GM12878 (cell line): ENCODE results near the gene TEX55. TPM values are rescaled to one million over a fixed set of nuclear protein-coding genes. Genes with fewer than 3 reads are reported as not detected.

Experiments
- ATAC-seq: fragments of 200-7000 bp; cut with Tn5 transposase; 3 replicates; pipeline ENCODE4 v1.9.1; 2020; ENCODE audit warnings: mild to moderate bottlenecking, moderate library complexity
- BruUV-seq: library from RNA; stranded (reverse); fragments of 400-500 nt; replicated peaks from 2 replicates; lab custom pipeline; 2021; lab: Mats Ljungman, UMichigan
- CTCF ChIA-PET: fragments of 300-600 bp; sonication (Branson Sonifier 250); formaldehyde crosslinking; extraction: SDS; loops from one replicate; lab custom pipeline; 2021; ENCODE audit warnings: inconsistent platforms; lab: Yijun Ruan, JAX
- POLR2A ChIA-PET: fragments of 350-600 bp; formaldehyde crosslinking; extraction: SDS; loops from one replicate; lab custom pipeline; 2021; ENCODE audit warnings: inconsistent platforms; lab: Charles Lee
- RAD21 ChIA-PET: fragments of 300-600 bp; sonication (Branson Sonifier 250); formaldehyde crosslinking; loops from one replicate; lab custom pipeline; 2023; ENCODE audit warnings: antibody characterized with exemption; ENCODE audit not compliant: unreplicated experiment; lab: Charles Lee
- SMC1A ChIA-PET: fragments of 300-600 bp; sonication (Branson Sonifier 250); formaldehyde crosslinking; loops from one replicate; lab custom pipeline; 2023; ENCODE audit not compliant: unreplicated experiment, uncharacterized antibody; lab: Charles Lee
- DNase-seq: peaks from one replicate; pipeline ENCODE4 v3.0.0-alpha.2; 2011; ENCODE audit warnings: low read depth, low spot score
- FAIRE-seq: peaks from 3 replicates; lab custom pipeline; 2011; peaks lifted over from hg19 to GRCh38; lab: Jason Lieb, UNC
- H2AFZ ChIP-seq: 2 replicates; pipeline ENCODE4 v1.6.0; 2011; ENCODE audit warnings: low read depth, low read length, control low read depth; ENCODE audit not compliant: control insufficient read depth
- H3K27ac ChIP-seq: 2 replicates; pipeline ENCODE4 v1.5.1; 2011; ENCODE audit warnings: control low read depth; ENCODE audit not compliant: control insufficient read depth, insufficient read depth
- H3K27me3 ChIP-seq, 2 experiments: replicated peaks in 1 of 2; 2 replicates each; pipeline versions ENCODE4 v1.6.0 to v1.6.1; 2011; ENCODE audit warnings: low read length in 1 of 2; ENCODE audit not compliant: control insufficient read depth in 2 of 2, insufficient read depth in 2 of 2
- H3K36me3 ChIP-seq, 2 experiments: 2 replicates each; pipeline ENCODE4 v1.5.1; 2011; ENCODE audit warnings: low read length in 1 of 2; ENCODE audit not compliant: control insufficient read depth in 2 of 2, insufficient read depth in 2 of 2
- H3K4me1 ChIP-seq: 2 replicates; pipeline ENCODE4 v1.6.1; 2011; ENCODE audit warnings: mild to moderate bottlenecking, low read length, moderate library complexity, mixed read lengths; ENCODE audit not compliant: control insufficient read depth, insufficient read depth
- H3K4me2 ChIP-seq: 2 replicates; pipeline ENCODE4 v1.6.0; 2011; ENCODE audit warnings: control low read depth; ENCODE audit not compliant: control insufficient read depth, insufficient read depth
- H3K4me3 ChIP-seq: fragments of 200-600 bp; sonication (generic); 2 replicates; pipeline ENCODE4 v1.5.1; 2016
- H3K79me2 ChIP-seq: 2 replicates; pipeline ENCODE4 v1.6.0; 2011; ENCODE audit warnings: low read length; ENCODE audit not compliant: control insufficient read depth, insufficient read depth
- H3K9ac ChIP-seq: 2 replicates; pipeline ENCODE4 v1.8.0; 2011; ENCODE audit warnings: low read length, control low read depth, mixed read lengths; ENCODE audit not compliant: control insufficient read depth, insufficient read depth
- H3K9me3 ChIP-seq: replicated peaks from 3 replicates; pipeline ENCODE4 v1.5.1; 2011; ENCODE audit warnings: mild to moderate bottlenecking, low read length; ENCODE audit not compliant: control insufficient read depth, insufficient read depth
- H4K20me1 ChIP-seq: 2 replicates; pipeline ENCODE4 v1.6.0; 2011; ENCODE audit not compliant: control insufficient read depth, insufficient read depth
- ATF7 ChIP-seq: fragments of 450-650 bp; IDR thresholded peaks from 2 replicates; pipeline ENCODE4 v1.6.1; 2016; ENCODE audit warnings: low read depth, mild to moderate bottlenecking
- BMI1 ChIP-seq: fragments of 450-650 bp; IDR thresholded peaks from 2 replicates; pipeline ENCODE4 v1.6.1; 2016; ENCODE audit warnings: mild to moderate bottlenecking, moderate library complexity, borderline replicate concordance
- CBX5 ChIP-seq: sonication (generic); IDR thresholded peaks from 2 replicates; pipeline ENCODE4 v1.6.1; 2016; ENCODE audit warnings: low read depth, moderate library complexity, mild to moderate bottlenecking, inconsistent platforms
- JUND ChIP-seq: IDR thresholded peaks from 2 replicates; pipeline ENCODE4 v1.6.1; 2012; ENCODE audit warnings: low read depth, mild to moderate bottlenecking, low read length, improper control_type of control experiment, moderate library complexity
- RAD21 ChIP-seq: IDR thresholded peaks from 2 replicates; pipeline ENCODE4 v1.6.1; 2011; ENCODE audit warnings: mild to moderate bottlenecking, low read depth, low read length, moderate library complexity; ENCODE audit not compliant: insufficient read depth
- SPI1 ChIP-seq: IDR thresholded peaks from 2 replicates; pipeline ENCODE4 v1.6.1; 2011; ENCODE audit warnings: low read depth, mild to moderate bottlenecking, low read length, moderate library complexity, borderline replicate concordance; ENCODE audit not compliant: insufficient read depth
- WGBS: methylation state at CpG from one replicate; pipeline ENCODE4 v1.1.6; 2016; ENCODE audit warnings: low lambda C conversion rate; ENCODE audit not compliant: insufficient replicate concordance, insufficient coverage; ENCODE audit errors: missing lambda C conversion rate; 5-methylcytosine and 5-hydroxymethylcytosine counted together
- in situ Hi-C: fragments of 300-500 bp; cut with MboI; formaldehyde crosslinking; loops from 9 replicates; pipeline ENCODE4 v1.14.3; 2018; ENCODE audit warnings: mixed read lengths
- intact Hi-C: fragments of 100-400 bp; cut with micrococcal nuclease; formaldehyde crosslinking; loops from one replicate; pipeline ENCODE4 v1.14.2; 2022; ENCODE audit not compliant: unreplicated experiment
- polyA plus RNA-seq, 11 experiments: library from polyadenylated mRNA; depleted of rRNA in 4 of 11; unstranded in 6 of 11; stranded (reverse) in 5 of 11; fragments of >200 nt; fragmentation: Nextera tagmentation in 4 of 11; fragmentation: Illumina TruSeq in 1 of 11; extraction: Ambion mirVana in 4 of 11; extraction: Trizol in 1 of 11; gene quantifications; 1 replicate in 1 of 11; 2 replicates in 10 of 11; pipeline versions ENCODE4 v1.2.1 to v1.2.3, GENCODE V29; 2011 to 2016; ENCODE audit warnings: inconsistent platforms in 2 of 11, missing spikeins in 2 of 11, low read depth in 1 of 11
- total RNA-seq, 4 experiments: library from RNA; depleted of rRNA in 3 of 4; stranded (reverse); fragments of >200 nt in 3 of 4; fragmentation: Illumina TruSeq in 1 of 4; extraction: Trizol in 1 of 4; gene quantifications; 2 replicates each; pipeline versions ENCODE4 v1.2.1 to v1.2.3, GENCODE V29; 2013 to 2021

Gene TEX55
- total and polyA plus RNA-seq, 10 of the 15 experiments (the other 5 are each of a cell fraction or from before 2014, with no cell fraction given), result not detected

- H3K4me1 ChIP-seq, result no peaks in the 10 kb centered on the region
- no peak overlapping the region for H2AFZ ChIP-seq
- no peak overlapping the region for H3K4me2 ChIP-seq
- DNase-seq, result no peak
- ATAC-seq, result no peak
- no peak for FAIRE-seq
- CTCF ChIA-PET, result interaction anchor here (1.0 kb wide), 2 partner anchors 92 to 531 kb away, joined by 4 to 6 read pairs; partner anchors contain the start of gene B4GALT4
- no peaks in the 10 kb centered on the region for H4K20me1 ChIP-seq
- RAD21 ChIA-PET, result interaction anchor here (0.8 kb wide), 1 partner anchor 92 kb away, joined by 3 read pairs; no protein-coding TSS in a partner anchor
- no peaks in the 10 kb centered on the region for H3K36me3 ChIP-seq
- H3K9me3 ChIP-seq, result no peaks in the 10 kb centered on the region
- POLR2A ChIA-PET, result interaction anchor here (0.6 kb wide), 2 partner anchors 94 to 112 kb away, joined by 4 to 5 read pairs; no protein-coding TSS in a partner anchor
- H3K27me3 ChIP-seq, result no peaks in the 10 kb centered on the region
- H3K9ac ChIP-seq, result no peak overlapping the region
- in situ Hi-C loops (loop anchor here (10.0 kb wide), 1 partner anchor 535 kb away; no protein-coding TSS in a partner anchor), intact Hi-C loops (loop anchor here (5.0 kb wide), 1 partner anchor 203 kb away; no protein-coding TSS in a partner anchor)
- no peaks in the 10 kb centered on the region for H3K79me2 ChIP-seq
- WGBS, result under 1% methylated on average over 4 of the region's 4 CpGs
- no peak overlapping the region for H3K27ac ChIP-seq
- SMC1A ChIA-PET, result interaction anchor here (0.7 to 1.5 kb wide), 2 partner anchors 92 to 202 kb away, joined by 3 to 6 read pairs; no protein-coding TSS in a partner anchor
- no TSS peak for BruUV-seq
- TF ChIP-seq ATF7, result peak; percentile 67; the same call in 1 of the 2 replicates
- TF ChIP-seq BMI1, result no peak
- no peak for TF ChIP-seq RAD21
- no peak overlapping the region for H3K4me3 ChIP-seq
These were observed 3.5 kb downstream of the TEX55 start for GRCh38 chr3:119149484-119149883.

GRCh38 chr3:119156868-119157267 is 10.9 kb downstream of the TEX55 start:
- FAIRE-seq (no peak), ATAC-seq (no peak), DNase-seq (no peak)
- ChIA-PET SMC1A (no interaction called here), POLR2A (no interaction called here), RAD21 (no interaction called here), CTCF (interaction anchor here (0.8 to 1.9 kb wide), 2 partner anchors 12 to 13 kb away, joined by 3 to 4 read pairs; no protein-coding TSS in a partner anchor)
- H3K79me2 ChIP-seq, result no peaks in the 10 kb centered on the region
- H3K4me1 ChIP-seq, result no peaks in the 10 kb centered on the region
- H3K9me3 ChIP-seq, result no peaks in the 10 kb centered on the region; the same call in 2 of the 3 replicates
- no peak overlapping the region for H3K9ac ChIP-seq
- no peak overlapping the region for H3K4me2 ChIP-seq
- TF ChIP-seq SPI1 (peak; percentile 66; the same call in 1 of the 2 replicates), JUND (no peak), CBX5 (no peak)
- H3K36me3 ChIP-seq, result no peaks in the 10 kb centered on the region
- no peak overlapping the region for H2AFZ ChIP-seq
- BruUV-seq, result no TSS peak
- no peak overlapping the region for H3K4me3 ChIP-seq
- no peak overlapping the region for H3K27ac ChIP-seq
- in situ Hi-C loops (no loop called here), intact Hi-C loops (no loop called here)
- no peaks in the 10 kb centered on the region for H4K20me1 ChIP-seq
- H3K27me3 ChIP-seq, result no peaks in the 10 kb centered on the region
